ENCODE results near the gene KAT6B.

GRCh38 chr10:74892839-74893238 lies 66.4 kb downstream of the KAT6B start:
- TF ChIP-seq POLR2A (IDR thresholded peaks at IDR 0.05): no peak
- TF ChIP-seq CTCF (IDR thresholded peaks at IDR 0.05): no peak
- no peak for TF ChIP-seq POLR2AphosphoS5 (IDR thresholded peaks at IDR 0.05)
- no peak for TF ChIP-seq EP300 (IDR thresholded peaks at IDR 0.05)

All from sigmoid colon (tissue), 4 donors.